Uterus (tissue), 4 donors: Measurements from ENCODE around the gene CST7. TPM values are rescaled to one million over a fixed set of nuclear protein-coding genes. Genes with fewer than 3 reads are reported as not detected.

Experiments
- DNase-seq, 2 donors: peaks; one replicate each; pipeline ENCODE4 v3.0.0-alpha.2; 2019 to 2020
- H3K27ac ChIP-seq, 2 donors: fragments of 200-600 bp; sonication (generic); 1 replicate in 1 of 2; 2 replicates in 1 of 2; pipeline ENCODE4 v1.5.1; 2016 to 2018
- H3K27me3 ChIP-seq, 2 donors: fragments of 200-600 bp; sonication (generic); one replicate each; pipeline ENCODE4 v1.5.1; 2018 to 2019; ENCODE audit warnings: control low read depth in 1 of 2
- H3K36me3 ChIP-seq, 2 donors: fragments of 200-600 bp; sonication (generic); one replicate each; pipeline ENCODE4 v1.5.1; 2019; ENCODE audit warnings: control low read depth in 1 of 2
- H3K4me1 ChIP-seq, 2 donors: fragments of 200-600 bp; sonication (generic); one replicate each; pipeline ENCODE4 v1.5.1; 2018 to 2019; ENCODE audit warnings: control low read depth in 1 of 2
- H3K4me3 ChIP-seq, 2 donors: fragments of 200-600 bp; sonication (generic); 1 replicate in 1 of 2; 2 replicates in 1 of 2; pipeline ENCODE4 v1.5.1; 2018 to 2019; ENCODE audit warnings: mild to moderate bottlenecking in 1 of 2
- H3K9me3 ChIP-seq, 2 donors: fragments of 200-600 bp; sonication (generic); one replicate each; pipeline ENCODE4 v1.5.1; 2019; ENCODE audit warnings: control low read depth in 1 of 2
- POLR2A ChIP-seq, 2 donors: fragments of 450-650 bp; IDR thresholded peaks; one replicate each; pipeline ENCODE4 v1.6.1; 2016; ENCODE audit warnings: antibody characterized with exemption in 2 of 2, mild to moderate bottlenecking in 1 of 2, moderate library complexity in 1 of 2
- intact Hi-C: fragments of 100-400 bp; cut with DNase I; formaldehyde crosslinking; loops from one replicate; pipeline ENCODE4 v1.15.1; 2023; ENCODE audit warnings: low total_unique reads
- total RNA-seq, 4 donors: library from RNA; depleted of rRNA in 3 of 4; stranded (reverse); fragments of >200 nt in 3 of 4; gene quantifications; one replicate each; pipeline versions ENCODE4 v1.1.0 to v1.2.4, GENCODE V29; 2014 to 2023
- TF ChIP-seq, protein P1 (sequence below), 4 experiments: fragments of 200-600 bp in 2 of 4; fragments of 450-650 bp in 2 of 4; sonication (generic) in 2 of 4; IDR thresholded peaks; one replicate each; pipeline ENCODE4 v1.5.1; 2016 to 2019; ENCODE audit warnings: antibody characterized with exemption in 4 of 4, mild to moderate bottlenecking in 2 of 4, moderate library complexity in 1 of 4
- donor health status: DM: yes; HTN: yes; CAD: no.

Gene CST7
- total RNA-seq, 4 donors from 2014 or later: 0.97 to 1.8 (median 1.2) TPM; not detected in 1

GRCh38 chr20:24954151-24954550, 5.1 kb downstream of the CST7 start:
- intact Hi-C loops: no loop called here
- H3K4me1 ChIP-seq: no peaks in the 10 kb centered on the region
- H3K27me3 ChIP-seq: no peaks in the 10 kb centered on the region
- no peaks in the 10 kb centered on the region for H3K9me3 ChIP-seq
- H3K36me3 ChIP-seq: no peaks in the 10 kb centered on the region
- no peak for DNase-seq
- TF ChIP-seq, protein P1, sequence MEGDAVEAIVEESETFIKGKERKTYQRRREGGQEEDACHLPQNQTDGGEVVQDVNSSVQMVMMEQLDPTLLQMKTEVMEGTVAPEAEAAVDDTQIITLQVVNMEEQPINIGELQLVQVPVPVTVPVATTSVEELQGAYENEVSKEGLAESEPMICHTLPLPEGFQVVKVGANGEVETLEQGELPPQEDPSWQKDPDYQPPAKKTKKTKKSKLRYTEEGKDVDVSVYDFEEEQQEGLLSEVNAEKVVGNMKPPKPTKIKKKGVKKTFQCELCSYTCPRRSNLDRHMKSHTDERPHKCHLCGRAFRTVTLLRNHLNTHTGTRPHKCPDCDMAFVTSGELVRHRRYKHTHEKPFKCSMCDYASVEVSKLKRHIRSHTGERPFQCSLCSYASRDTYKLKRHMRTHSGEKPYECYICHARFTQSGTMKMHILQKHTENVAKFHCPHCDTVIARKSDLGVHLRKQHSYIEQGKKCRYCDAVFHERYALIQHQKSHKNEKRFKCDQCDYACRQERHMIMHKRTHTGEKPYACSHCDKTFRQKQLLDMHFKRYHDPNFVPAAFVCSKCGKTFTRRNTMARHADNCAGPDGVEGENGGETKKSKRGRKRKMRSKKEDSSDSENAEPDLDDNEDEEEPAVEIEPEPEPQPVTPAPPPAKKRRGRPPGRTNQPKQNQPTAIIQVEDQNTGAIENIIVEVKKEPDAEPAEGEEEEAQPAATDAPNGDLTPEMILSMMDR (IDR thresholded peaks at IDR 0.05): no peak
- TF ChIP-seq POLR2A (IDR thresholded peaks at IDR 0.05): no peak
- H3K4me3 ChIP-seq: no peak overlapping the region
- no peak overlapping the region for H3K27ac ChIP-seq

DNA sequence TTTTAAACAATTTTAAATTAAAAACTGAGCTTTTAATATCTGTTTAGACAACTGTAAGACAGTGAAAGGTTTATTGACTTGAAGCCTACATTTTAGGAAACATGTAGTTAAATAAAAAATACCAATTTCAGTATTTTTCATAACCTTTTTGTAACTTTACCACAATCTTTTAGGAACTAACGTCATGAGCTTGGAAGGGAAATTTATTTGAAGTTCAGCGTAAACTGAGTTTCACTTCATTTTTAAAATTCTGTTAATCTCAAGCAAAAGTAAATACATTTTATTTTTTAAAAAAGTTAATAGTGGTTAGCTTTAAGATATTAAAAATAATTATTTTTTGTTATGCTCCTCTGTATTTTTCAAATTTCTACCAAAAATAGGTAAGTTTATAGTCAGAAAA, 5.5 kb downstream of the CST7 start:
- no peak overlapping the region for H3K4me3 ChIP-seq
- H3K27me3 ChIP-seq: no peaks in the 10 kb centered on the region
- H3K9me3 ChIP-seq: no peaks in the 10 kb centered on the region
- intact Hi-C loops: no loop called here
- no peak for DNase-seq
- H3K27ac ChIP-seq: no peak overlapping the region
- no peaks in the 10 kb centered on the region for H3K4me1 ChIP-seq
- TF ChIP-seq, protein P1 (IDR thresholded peaks at IDR 0.05): no peak
- TF ChIP-seq POLR2A (IDR thresholded peaks at IDR 0.05): no peak
- H3K36me3 ChIP-seq: no peaks in the 10 kb centered on the region

DNA sequence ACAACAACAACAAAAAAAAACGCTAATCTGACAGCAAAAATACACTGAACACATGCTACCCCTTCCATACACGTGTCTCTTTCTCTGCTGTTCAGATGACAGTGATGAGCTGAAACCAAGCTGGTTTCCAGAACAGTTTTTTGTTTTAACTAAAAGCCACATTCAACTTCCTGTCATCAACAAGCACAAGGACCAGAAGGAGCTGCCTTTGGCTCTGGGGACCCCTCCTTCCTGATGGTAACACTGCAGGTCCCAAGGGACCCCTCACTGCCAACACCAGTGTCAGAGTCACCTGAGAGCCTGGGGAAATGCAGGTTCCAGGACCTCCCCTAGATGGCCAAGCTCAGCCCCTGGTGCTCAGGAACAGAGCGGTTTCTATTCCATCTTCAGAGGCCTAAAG, 6.0 kb downstream of the CST7 start:
- no peaks in the 10 kb centered on the region for H3K27me3 ChIP-seq
- H3K4me1 ChIP-seq: no peaks in the 10 kb centered on the region
- no peak overlapping the region for H3K27ac ChIP-seq
- intact Hi-C loops: no loop called here
- TF ChIP-seq, protein P1 (IDR thresholded peaks at IDR 0.05): no peak
- no peak for TF ChIP-seq POLR2A (IDR thresholded peaks at IDR 0.05)
- no peak for DNase-seq
- H3K9me3 ChIP-seq: no peaks in the 10 kb centered on the region
- H3K36me3 ChIP-seq: no peaks in the 10 kb centered on the region
- H3K4me3 ChIP-seq: no peak overlapping the region

GRCh38 chr20:24956001-24956841, 7.2 kb downstream of the CST7 start:
- no peak overlapping the region for H3K27ac ChIP-seq
- TF ChIP-seq, protein P1 (IDR thresholded peaks at IDR 0.05): no peak
- TF ChIP-seq POLR2A (IDR thresholded peaks at IDR 0.05): no peak
- intact Hi-C loops: no loop called here
- no peak for DNase-seq
- no peaks in the 10 kb centered on the region for H3K9me3 ChIP-seq
- no peaks in the 10 kb centered on the region for H3K4me1 ChIP-seq
- H3K4me3 ChIP-seq: no peak overlapping the region
- H3K36me3 ChIP-seq: no peaks in the 10 kb centered on the region
- H3K27me3 ChIP-seq: no peaks in the 10 kb centered on the region

- DNase-seq: no peak
- H3K27me3 ChIP-seq: no peaks in the 10 kb centered on the region
- H3K36me3 ChIP-seq: no peaks in the 10 kb centered on the region
- H3K4me3 ChIP-seq: no peak overlapping the region
- no peaks in the 10 kb centered on the region for H3K9me3 ChIP-seq
- no peaks in the 10 kb centered on the region for H3K4me1 ChIP-seq
- intact Hi-C loops: no loop called here
- no peak for TF ChIP-seq POLR2A (IDR thresholded peaks at IDR 0.05)
- TF ChIP-seq, protein P1 (IDR thresholded peaks at IDR 0.05): no peak
- no peak overlapping the region for H3K27ac ChIP-seq
Observed at GRCh38 chr20:24957326-24958016, 8.4 kb downstream of the CST7 start.
